ENCODE results near the gene CAB39.

DNA sequence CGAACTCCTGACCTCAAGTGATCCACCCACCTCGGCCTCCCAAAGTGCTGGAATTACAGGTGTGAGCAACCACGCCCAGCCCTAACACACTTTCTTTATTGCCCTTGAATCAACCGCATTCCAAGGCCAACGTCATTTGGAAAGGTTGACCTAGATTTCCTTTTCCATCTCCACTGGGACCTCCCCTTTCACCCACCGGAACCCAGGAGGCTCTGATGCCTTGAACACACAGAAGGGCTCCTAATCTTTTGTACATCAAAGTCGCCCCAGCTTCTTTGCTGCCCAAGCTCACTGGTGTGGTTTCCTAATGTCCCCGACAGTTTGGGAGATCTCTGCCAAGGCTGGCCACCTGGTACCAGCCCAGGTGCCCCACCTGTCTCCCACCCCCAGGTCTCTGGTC lies 46.2 kb upstream of the CAB39 start:
- TF ChIP-seq, protein P1, sequence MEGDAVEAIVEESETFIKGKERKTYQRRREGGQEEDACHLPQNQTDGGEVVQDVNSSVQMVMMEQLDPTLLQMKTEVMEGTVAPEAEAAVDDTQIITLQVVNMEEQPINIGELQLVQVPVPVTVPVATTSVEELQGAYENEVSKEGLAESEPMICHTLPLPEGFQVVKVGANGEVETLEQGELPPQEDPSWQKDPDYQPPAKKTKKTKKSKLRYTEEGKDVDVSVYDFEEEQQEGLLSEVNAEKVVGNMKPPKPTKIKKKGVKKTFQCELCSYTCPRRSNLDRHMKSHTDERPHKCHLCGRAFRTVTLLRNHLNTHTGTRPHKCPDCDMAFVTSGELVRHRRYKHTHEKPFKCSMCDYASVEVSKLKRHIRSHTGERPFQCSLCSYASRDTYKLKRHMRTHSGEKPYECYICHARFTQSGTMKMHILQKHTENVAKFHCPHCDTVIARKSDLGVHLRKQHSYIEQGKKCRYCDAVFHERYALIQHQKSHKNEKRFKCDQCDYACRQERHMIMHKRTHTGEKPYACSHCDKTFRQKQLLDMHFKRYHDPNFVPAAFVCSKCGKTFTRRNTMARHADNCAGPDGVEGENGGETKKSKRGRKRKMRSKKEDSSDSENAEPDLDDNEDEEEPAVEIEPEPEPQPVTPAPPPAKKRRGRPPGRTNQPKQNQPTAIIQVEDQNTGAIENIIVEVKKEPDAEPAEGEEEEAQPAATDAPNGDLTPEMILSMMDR (IDR thresholded peaks at IDR 0.05), result no peak
- TF ChIP-seq POLR2A (IDR thresholded peaks at IDR 0.05), result no peak
